WTC11 (cell line): ENCODE results near the gene KCND2. TPM values are rescaled to one million over a fixed set of nuclear protein-coding genes. Genes with fewer than 3 reads are reported as not detected.

ENCODE experiments used
- ATAC-seq: fragments of 200-7000 bp; cut with Tn5 transposase; 2 replicates; pipeline ENCODE4 v1.10.0; 2021; ENCODE audit warnings: mild to moderate bottlenecking, moderate library complexity
- CTCF ChIA-PET: fragments of 300-600 bp; sonication (Branson Sonifier 250); formaldehyde crosslinking; loops from one replicate; lab custom pipeline; 2021; ENCODE audit warnings: antibody characterized with exemption; lab: Charles Lee
- POLR2A ChIA-PET: fragments of 350-600 bp; sonication (Branson Sonifier 250); formaldehyde crosslinking; loops from one replicate; lab custom pipeline; 2021; ENCODE audit warnings: antibody characterized with exemption; lab: Charles Lee
- DNase-seq: peaks from one replicate; pipeline ENCODE4 v3.0.0; 2021; ENCODE audit warnings: low spot score
- H3K27ac Mint-ChIP-seq: 2 replicates; pipeline ENCODE4 v1.8.0; 2021; ENCODE audit warnings: mixed read lengths
- H3K27me3 Mint-ChIP-seq: 2 replicates; pipeline ENCODE4 v1.8.0; 2021; ENCODE audit warnings: low read depth, mild to moderate bottlenecking, moderate library complexity, mixed read lengths
- H3K36me3 Mint-ChIP-seq: 2 replicates; pipeline ENCODE4 v1.8.0; 2021; ENCODE audit warnings: mixed read lengths
- H3K4me1 Mint-ChIP-seq: 2 replicates; pipeline ENCODE4 v1.8.0; 2022; ENCODE audit warnings: mixed read lengths
- H3K4me3 Mint-ChIP-seq: 2 replicates; pipeline ENCODE4 v1.8.0; 2021; ENCODE audit warnings: mild to moderate bottlenecking, moderate library complexity, mixed read lengths
- H3K9me3 Mint-ChIP-seq: 2 replicates; pipeline ENCODE4 v1.8.0; 2021; ENCODE audit warnings: mixed read lengths
- AR ChIP-seq: fragments of 250-450 bp; sonication (Bioruptor Pico); IDR thresholded peaks from 2 replicates; pipeline ENCODE4 v1.9.0; 2021; ENCODE audit warnings: mild to moderate bottlenecking
- ARID4B ChIP-seq: sonication (generic); formaldehyde crosslinking; IDR thresholded peaks from 2 replicates; pipeline ENCODE4 v1.8.0; 2023; ENCODE audit warnings: missing genetic modification reagents, mild to moderate bottlenecking, borderline replicate concordance
- ATF1 ChIP-seq: sonication (generic); formaldehyde crosslinking; IDR thresholded peaks from 2 replicates; pipeline ENCODE4 v1.8.1; 2023; ENCODE audit warnings: mild to moderate bottlenecking, moderate library complexity, missing genetic modification reagents
- ELF4 ChIP-seq: sonication (generic); formaldehyde crosslinking; IDR thresholded peaks from 2 replicates; pipeline ENCODE4 v1.8.1; 2022; ENCODE audit warnings: low read depth, mild to moderate bottlenecking, moderate library complexity, missing genetic modification reagents
- ERG ChIP-seq: fragments of 250-450 bp; sonication (Bioruptor Pico); IDR thresholded peaks from 2 replicates; pipeline ENCODE4 v1.8.0; 2021; ENCODE audit warnings: mild to moderate bottlenecking
- FOXJ3 ChIP-seq: sonication (generic); formaldehyde crosslinking; IDR thresholded peaks from 2 replicates; pipeline ENCODE4 v1.9.0; 2021; ENCODE audit warnings: missing genetic modification reagents, mild to moderate bottlenecking, borderline replicate concordance
- GABPB1 ChIP-seq: sonication (generic); formaldehyde crosslinking; IDR thresholded peaks from 2 replicates; pipeline ENCODE4 v1.8.1; 2023; ENCODE audit warnings: mild to moderate bottlenecking, missing genetic modification reagents
- GRHL2 ChIP-seq: fragments of 250-450 bp; sonication (Bioruptor Pico); IDR thresholded peaks from 2 replicates; pipeline ENCODE4 v1.8.0; 2022; ENCODE audit warnings: mild to moderate bottlenecking, moderate library complexity; ENCODE audit not compliant: insufficient replicate concordance, severe bottlenecking
- HMGA2 ChIP-seq: fragments of 250-450 bp; sonication (Bioruptor Pico); IDR thresholded peaks from 2 replicates; pipeline ENCODE4 v1.4.0; 2021; ENCODE audit warnings: mild to moderate bottlenecking, moderate library complexity
- HMGXB4 ChIP-seq: sonication (generic); formaldehyde crosslinking; IDR thresholded peaks from 2 replicates; pipeline ENCODE4 v1.8.1; 2023; ENCODE audit warnings: mild to moderate bottlenecking, moderate library complexity, missing genetic modification reagents
- IRF2 ChIP-seq: sonication (generic); formaldehyde crosslinking; IDR thresholded peaks from 2 replicates; pipeline ENCODE4 v1.8.0; 2022; ENCODE audit warnings: low read depth, missing genetic modification reagents, borderline replicate concordance
- NFE2L1 ChIP-seq: sonication (generic); formaldehyde crosslinking; IDR thresholded peaks from 2 replicates; pipeline ENCODE4 v1.8.1; 2023; ENCODE audit warnings: missing genetic modification reagents
- NFYB ChIP-seq: sonication (generic); formaldehyde crosslinking; conservative IDR thresholded peaks from 2 replicates; pipeline ENCODE4 v1.8.0; 2022; ENCODE audit warnings: low read depth, missing genetic modification reagents
- RORB ChIP-seq: fragments of 250-450 bp; sonication (Bioruptor Pico); IDR thresholded peaks from 2 replicates; pipeline ENCODE4 v1.9.0; 2021; ENCODE audit warnings: mild to moderate bottlenecking
- SMAD3 ChIP-seq: sonication (generic); formaldehyde crosslinking; IDR thresholded peaks from 2 replicates; pipeline ENCODE4 v1.8.0; 2022; ENCODE audit warnings: missing genetic modification reagents, mild to moderate bottlenecking, borderline replicate concordance
- STAT6 ChIP-seq: sonication (generic); formaldehyde crosslinking; conservative IDR thresholded peaks from 2 replicates; pipeline ENCODE4 v1.8.1; 2023; ENCODE audit warnings: mild to moderate bottlenecking, low read depth, missing genetic modification reagents, moderate library complexity
- ZNF396 ChIP-seq: fragments of 250-450 bp; sonication (Bioruptor Pico); IDR thresholded peaks from 2 replicates; pipeline ENCODE4 v1.8.0; 2021; ENCODE audit warnings: mild to moderate bottlenecking, moderate library complexity, borderline replicate concordance
- total RNA-seq: library from RNA; stranded (reverse); gene quantifications from 3 replicates; pipeline ENCODE4 v1.2.3, GENCODE V29; 2021
- TF ChIP-seq, protein P1 (sequence below): sonication (generic); formaldehyde crosslinking; IDR thresholded peaks from 2 replicates; pipeline ENCODE4 v1.8.0; 2022; ENCODE audit warnings: mild to moderate bottlenecking, missing genetic modification reagents

The KCND2 gene
- total RNA-seq, 1 experiment from 2014 or later: 4.6 TPM

- DNase-seq: no peak
- CTCF ChIA-PET: interaction anchor here (0.6 to 1.9 kb wide), 16 partner anchors 9 to 789 kb away, joined by 3 to 7 read pairs (median 4); no protein-coding TSS in a partner anchor
- no peak for ATAC-seq
- POLR2A ChIA-PET: no interaction called here
- Mint-ChIP-seq H3K4me1 (peaks cover 31% of the 10 kb centered on the region), H3K36me3 (no peaks in the 10 kb centered on the region), H3K4me3 (no peak overlapping the region), H3K27ac (no peak overlapping the region), H3K27me3 (no peaks in the 10 kb centered on the region), H3K9me3 (no peaks in the 10 kb centered on the region)
- TF ChIP-seq NFYB (CRISPR knock-in tag) (no peak), HMGA2 (CRISPR knock-in tag) (no peak), RORB (CRISPR knock-in tag) (no peak), ARID4B (CRISPR knock-in tag) (no peak), NFE2L1 (CRISPR knock-in tag) (no peak), ATF1 (CRISPR knock-in tag) (no peak), ELF4 (CRISPR knock-in tag) (no peak), GRHL2 (CRISPR knock-in tag) (no peak), ERG (CRISPR knock-in tag) (no peak), FOXJ3 (CRISPR knock-in tag) (no peak), GABPB1 (CRISPR knock-in tag) (no peak), STAT6 (CRISPR knock-in tag) (no peak), ZNF396 (CRISPR knock-in tag) (no peak), IRF2 (CRISPR knock-in tag) (no peak), SMAD3 (CRISPR knock-in tag) (no peak), AR (CRISPR knock-in tag) (no peak), HMGXB4 (no peak)
- TF ChIP-seq, protein P1, sequence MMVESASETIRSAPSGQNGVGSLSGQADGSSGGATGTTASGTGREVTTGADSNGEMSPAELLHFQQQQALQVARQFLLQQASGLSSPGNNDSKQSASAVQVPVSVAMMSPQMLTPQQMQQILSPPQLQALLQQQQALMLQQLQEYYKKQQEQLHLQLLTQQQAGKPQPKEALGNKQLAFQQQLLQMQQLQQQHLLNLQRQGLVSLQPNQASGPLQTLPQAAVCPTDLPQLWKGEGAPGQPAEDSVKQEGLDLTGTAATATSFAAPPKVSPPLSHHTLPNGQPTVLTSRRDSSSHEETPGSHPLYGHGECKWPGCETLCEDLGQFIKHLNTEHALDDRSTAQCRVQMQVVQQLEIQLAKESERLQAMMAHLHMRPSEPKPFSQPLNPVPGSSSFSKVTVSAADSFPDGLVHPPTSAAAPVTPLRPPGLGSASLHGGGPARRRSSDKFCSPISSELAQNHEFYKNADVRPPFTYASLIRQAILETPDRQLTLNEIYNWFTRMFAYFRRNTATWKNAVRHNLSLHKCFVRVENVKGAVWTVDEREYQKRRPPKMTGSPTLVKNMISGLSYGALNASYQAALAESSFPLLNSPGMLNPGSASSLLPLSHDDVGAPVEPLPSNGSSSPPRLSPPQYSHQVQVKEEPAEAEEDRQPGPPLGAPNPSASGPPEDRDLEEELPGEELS (CRISPR knock-in tag): no peak
These were observed 452.0 kb downstream of the KCND2 start for GRCh38 chr7:120724955-120725354.
